Hepatocyte (in vitro differentiated cells): Measurements from ENCODE around the gene SMIM13. TPM values are rescaled to one million over a fixed set of nuclear protein-coding genes. Genes with fewer than 3 reads are reported as not detected.

ENCODE experiments used
- DNase-seq: peaks from one replicate; pipeline ENCODE4 v3.0.0-alpha.2; 2016; ENCODE audit warnings: low spot score
- H2AFZ ChIP-seq: fragments of 200-600 bp; sonication (generic); 2 replicates; pipeline ENCODE4 v1.6.0; 2016; ENCODE audit warnings: antibody characterized with exemption, mild to moderate bottlenecking
- H3K27ac ChIP-seq: fragments of 200-600 bp; sonication (generic); 2 replicates; pipeline ENCODE4 v1.5.1; 2016; ENCODE audit warnings: mild to moderate bottlenecking
- H3K27me3 ChIP-seq: fragments of 200-600 bp; sonication (generic); 2 replicates; pipeline ENCODE4 v1.6.1; 2016
- H3K36me3 ChIP-seq: fragments of 200-600 bp; sonication (generic); replicated peaks from 2 replicates; pipeline ENCODE4 v1.5.1; 2016; ENCODE audit warnings: low read depth; ENCODE audit not compliant: insufficient read depth
- H3K4me1 ChIP-seq: fragments of 200-600 bp; sonication (generic); 2 replicates; pipeline ENCODE4 v1.5.1; 2016; ENCODE audit warnings: mild to moderate bottlenecking, moderate library complexity; ENCODE audit not compliant: insufficient read depth
- H3K4me2 ChIP-seq: fragments of 200-600 bp; sonication (generic); 2 replicates; pipeline ENCODE4 v1.6.0; 2016
- H3K4me3 ChIP-seq: fragments of 200-600 bp; sonication (generic); 2 replicates; pipeline ENCODE4 v1.5.1; 2016; ENCODE audit warnings: mild to moderate bottlenecking
- H3K79me2 ChIP-seq: fragments of 200-600 bp; sonication (generic); 2 replicates; pipeline ENCODE4 v1.6.0; 2017; ENCODE audit warnings: mild to moderate bottlenecking
- H3K9me2 ChIP-seq: fragments of 200-600 bp; sonication (generic); replicated peaks from 2 replicates; pipeline ENCODE4 v1.6.0; 2017; ENCODE audit warnings: mild to moderate bottlenecking; ENCODE audit not compliant: insufficient read depth
- H3K9me3 ChIP-seq: fragments of 200-600 bp; sonication (generic); 2 replicates; pipeline ENCODE4 v1.5.1; 2016; ENCODE audit warnings: low read depth, mild to moderate bottlenecking
- H4K20me1 ChIP-seq: fragments of 200-600 bp; sonication (generic); 2 replicates; pipeline ENCODE4 v1.6.0; 2016; ENCODE audit warnings: mild to moderate bottlenecking; ENCODE audit not compliant: insufficient read depth, poor library complexity, severe bottlenecking
- EZH2 ChIP-seq: fragments of 200-600 bp; sonication (generic); IDR thresholded peaks from 2 replicates; pipeline ENCODE4 v1.6.1; 2016; ENCODE audit warnings: antibody characterized with exemption, mild to moderate bottlenecking, borderline replicate concordance
- EZH2phosphoT487 ChIP-seq: fragments of 200-600 bp; sonication (generic); IDR thresholded peaks from one replicate; pipeline ENCODE4 v1.6.1; 2018; ENCODE audit warnings: antibody characterized with exemption, mild to moderate bottlenecking, low read depth, moderate library complexity; ENCODE audit not compliant: unreplicated experiment, severe bottlenecking
- WGBS: methylation state at CpG from one replicate; pipeline ENCODE4 v1.1.6; 2016; ENCODE audit warnings: low lambda C conversion rate; ENCODE audit errors: missing lambda C conversion rate; 5-methylcytosine and 5-hydroxymethylcytosine counted together
- polyA plus RNA-seq: library from polyadenylated mRNA; unstranded; fragments of >200 nt; fragmentation: Nextera tagmentation; extraction: Ambion mirVana; gene quantifications from 2 replicates; pipeline ENCODE4 v1.2.1, GENCODE V29; 2016
- total RNA-seq: library from RNA; depleted of rRNA; stranded (reverse); fragments of >200 nt; gene quantifications from 2 replicates; pipeline ENCODE4 v1.2.3, GENCODE V29; 2014
- TF ChIP-seq, protein P1 (sequence below): fragments of 200-600 bp; sonication (generic); IDR thresholded peaks from 2 replicates; pipeline ENCODE4 v1.5.1; 2016; ENCODE audit warnings: antibody characterized with exemption, mild to moderate bottlenecking; ENCODE audit not compliant: poor library complexity

The SMIM13 gene
- total and polyA plus RNA-seq, 2 experiments from 2014 or later = 9.3 to 18.2 TPM

DNA sequence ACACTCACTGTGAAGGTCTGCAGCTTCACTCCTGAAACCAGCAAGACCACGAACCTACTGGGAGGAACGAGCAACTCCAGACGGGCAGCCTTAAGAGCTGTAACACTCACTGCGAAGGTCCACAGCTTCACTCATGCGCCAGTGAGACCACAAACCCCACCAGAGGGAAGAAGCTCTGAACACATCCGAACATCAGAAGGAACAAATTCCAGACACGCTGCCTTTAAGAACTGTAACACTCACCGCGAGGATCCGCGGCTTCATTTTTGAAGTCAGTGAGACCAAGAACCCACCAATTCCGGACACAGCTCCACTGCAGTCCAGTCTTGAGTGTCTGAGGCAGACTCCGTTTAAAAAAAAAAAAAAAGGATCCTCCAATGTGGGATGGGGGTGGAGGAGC is 78.3 kb downstream of the SMIM13 start:
- WGBS = 97% methylated on average over 13 of the region's 13 CpGs
- Histone ChIP-seq H3K36me3 (no peaks in the 10 kb centered on the region), H3K9me2 (no peaks in the 10 kb centered on the region), H3K9me3 (no peaks in the 10 kb centered on the region), H4K20me1 (no peaks in the 10 kb centered on the region), H3K4me2 (no peak overlapping the region), H3K4me1 (no peaks in the 10 kb centered on the region), H3K79me2 (no peaks in the 10 kb centered on the region), H3K27me3 (no peaks in the 10 kb centered on the region), H2AFZ (no peak overlapping the region), H3K4me3 (no peak overlapping the region), H3K27ac (no peak overlapping the region)
- no peak for TF ChIP-seq EZH2phosphoT487
- DNase-seq = no peak

DNA sequence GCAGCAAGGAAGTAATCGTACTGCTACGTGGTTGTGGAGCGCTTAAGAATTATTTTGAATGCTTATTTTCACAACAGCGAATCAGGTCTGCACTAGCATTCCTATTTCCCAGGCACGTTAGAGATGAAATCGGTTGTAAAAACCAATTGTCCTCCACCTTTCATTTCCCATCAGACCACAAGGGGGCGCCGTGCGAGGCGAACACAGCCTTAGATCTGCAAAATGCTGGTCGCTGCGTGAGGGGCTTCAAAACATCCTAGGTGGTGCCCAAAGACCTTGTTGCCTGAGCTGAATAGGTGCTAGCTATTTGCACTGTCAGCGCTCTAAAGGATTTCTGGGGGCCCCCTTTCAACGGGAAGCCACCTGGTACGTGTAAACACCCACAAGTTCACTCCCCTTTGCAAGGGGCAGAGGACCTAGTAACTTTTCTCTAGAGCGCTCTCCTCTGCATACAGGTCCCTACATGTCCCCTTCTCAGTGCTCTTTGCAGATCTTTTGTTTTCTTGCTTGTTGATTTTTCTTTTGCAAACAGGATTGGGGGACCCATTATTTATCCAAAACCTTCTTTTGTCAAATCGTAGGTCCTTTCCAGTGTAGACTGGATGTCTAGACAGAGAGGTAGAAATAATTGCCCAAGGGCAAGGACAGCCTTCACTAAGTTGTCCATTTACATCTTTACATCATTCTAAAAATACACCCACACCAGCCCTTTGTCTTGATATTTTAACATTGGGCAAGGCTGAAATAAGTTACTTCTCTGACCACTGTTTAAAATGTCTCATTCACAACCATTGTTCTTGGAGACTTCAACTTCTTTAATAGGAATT is 79.1 kb downstream of the SMIM13 start:
- no peak overlapping the region for H2AFZ ChIP-seq
- H4K20me1 ChIP-seq = no peaks in the 10 kb centered on the region
- H3K9me3 ChIP-seq = no peaks in the 10 kb centered on the region
- peak overlapping the region; percentile 4 for H3K27ac ChIP-seq
- no peaks in the 10 kb centered on the region for H3K79me2 ChIP-seq
- H3K4me3 ChIP-seq = no peak overlapping the region
- DNase-seq = peak; percentile 63
- WGBS = 26% methylated on average over 17 of the region's 17 CpGs
- TF ChIP-seq EZH2 = no peak
- TF ChIP-seq, protein P1, sequence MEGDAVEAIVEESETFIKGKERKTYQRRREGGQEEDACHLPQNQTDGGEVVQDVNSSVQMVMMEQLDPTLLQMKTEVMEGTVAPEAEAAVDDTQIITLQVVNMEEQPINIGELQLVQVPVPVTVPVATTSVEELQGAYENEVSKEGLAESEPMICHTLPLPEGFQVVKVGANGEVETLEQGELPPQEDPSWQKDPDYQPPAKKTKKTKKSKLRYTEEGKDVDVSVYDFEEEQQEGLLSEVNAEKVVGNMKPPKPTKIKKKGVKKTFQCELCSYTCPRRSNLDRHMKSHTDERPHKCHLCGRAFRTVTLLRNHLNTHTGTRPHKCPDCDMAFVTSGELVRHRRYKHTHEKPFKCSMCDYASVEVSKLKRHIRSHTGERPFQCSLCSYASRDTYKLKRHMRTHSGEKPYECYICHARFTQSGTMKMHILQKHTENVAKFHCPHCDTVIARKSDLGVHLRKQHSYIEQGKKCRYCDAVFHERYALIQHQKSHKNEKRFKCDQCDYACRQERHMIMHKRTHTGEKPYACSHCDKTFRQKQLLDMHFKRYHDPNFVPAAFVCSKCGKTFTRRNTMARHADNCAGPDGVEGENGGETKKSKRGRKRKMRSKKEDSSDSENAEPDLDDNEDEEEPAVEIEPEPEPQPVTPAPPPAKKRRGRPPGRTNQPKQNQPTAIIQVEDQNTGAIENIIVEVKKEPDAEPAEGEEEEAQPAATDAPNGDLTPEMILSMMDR = peak; percentile 81
- H3K36me3 ChIP-seq = no peaks in the 10 kb centered on the region
- peak overlapping the region; percentile 51 for H3K4me2 ChIP-seq
- no peaks in the 10 kb centered on the region for H3K27me3 ChIP-seq
- no peaks in the 10 kb centered on the region for H3K9me2 ChIP-seq
- no peaks in the 10 kb centered on the region for H3K4me1 ChIP-seq

DNA sequence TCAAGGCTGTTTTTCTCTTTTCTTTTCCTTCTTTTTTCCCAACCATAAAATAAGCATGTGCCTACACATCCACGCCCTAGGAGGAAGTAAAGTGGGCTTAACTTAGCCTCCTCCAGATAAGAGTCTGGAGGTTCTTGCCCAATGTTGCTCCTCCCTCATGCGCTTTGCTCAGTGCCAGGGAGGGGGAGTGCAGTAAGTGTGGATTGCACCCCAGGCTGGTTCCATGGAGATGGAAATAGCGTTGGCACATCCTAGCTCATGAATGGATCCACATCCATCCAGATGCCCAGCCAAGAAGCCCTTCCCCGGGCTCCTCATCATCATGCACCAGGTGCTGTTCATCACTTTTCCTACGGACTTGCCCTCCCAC is 80.6 kb downstream of the SMIM13 start:
- H3K79me2 ChIP-seq = no peaks in the 10 kb centered on the region
- WGBS = 89% methylated on average over 5 of the region's 5 CpGs

DNA sequence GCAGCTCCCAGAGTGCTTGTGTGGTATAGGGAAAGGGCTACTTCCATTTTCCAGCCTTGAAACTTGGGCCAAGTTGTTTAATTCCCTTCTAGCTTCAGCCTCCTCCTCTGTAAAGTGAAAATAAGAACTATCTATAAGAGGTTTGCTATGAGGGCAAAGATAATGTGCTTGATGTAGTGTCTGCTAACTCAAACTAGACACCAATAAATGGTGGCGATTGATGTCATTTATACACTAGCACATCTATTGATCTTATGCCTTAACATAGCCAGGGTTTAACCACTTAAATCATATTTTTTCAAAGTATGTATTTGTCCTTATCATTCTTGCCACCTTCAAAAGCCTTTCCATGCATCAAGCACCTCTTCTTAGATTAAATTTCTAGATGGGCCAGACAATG is 83.6 kb downstream of the SMIM13 start:
- no peaks in the 10 kb centered on the region for H3K27me3 ChIP-seq
- H3K4me2 ChIP-seq = no peak overlapping the region
- H2AFZ ChIP-seq = no peak overlapping the region
- no peaks in the 10 kb centered on the region for H3K79me2 ChIP-seq
- H3K4me3 ChIP-seq = no peak overlapping the region
- H3K27ac ChIP-seq = no peak overlapping the region
- no peaks in the 10 kb centered on the region for H3K36me3 ChIP-seq
- TF ChIP-seq, protein P1 = no peak
- TF ChIP-seq EZH2 (no peak), EZH2phosphoT487 (no peak)
- DNase-seq = no peak
- H3K9me3 ChIP-seq = peaks cover 7% of the 10 kb centered on the region
- no peaks in the 10 kb centered on the region for H3K4me1 ChIP-seq
- no peaks in the 10 kb centered on the region for H4K20me1 ChIP-seq
- 100% methylated on average over 1 of the region's 1 CpG for WGBS
- no peaks in the 10 kb centered on the region for H3K9me2 ChIP-seq

More for the DNA sequence above, 80.6 kb downstream of the SMIM13 start:
- Histone ChIP-seq H3K9me3 (no peaks in the 10 kb centered on the region), H3K27ac (no peak overlapping the region), H3K4me3 (no peak overlapping the region), H3K9me2 (no peaks in the 10 kb centered on the region), H4K20me1 (no peaks in the 10 kb centered on the region), H3K4me2 (no peak overlapping the region), H2AFZ (no peak overlapping the region), H3K36me3 (no peaks in the 10 kb centered on the region), H3K4me1 (no peaks in the 10 kb centered on the region), H3K27me3 (no peaks in the 10 kb centered on the region)
- no peak for DNase-seq
- no peak for TF ChIP-seq EZH2
- TF ChIP-seq EZH2phosphoT487 = no peak
- TF ChIP-seq, protein P1 = no peak
